Activated naive CD8-positive, alpha-beta T cell treated with anti-CD3 and anti-CD28 coated beads for 36 hours (primary cell): ENCODE results near the gene SMU1. TPM values are rescaled to one million over a fixed set of nuclear protein-coding genes. Genes with fewer than 3 reads are reported as not detected.
"Not testable (repeated sequence)": the region's sequence is repeated elsewhere in the genome, so short reads cannot be mapped to it uniquely, and the experiment has no call there.

Source experiments
- DNase-seq: peaks from one replicate; pipeline ENCODE4 v3.0.0; 2021
- H3K27ac Mint-ChIP-seq: one replicate; pipeline ENCODE4 v1.8.0; 2022; ENCODE audit warnings: mild to moderate bottlenecking, moderate library complexity, mixed read lengths
- H3K27me3 Mint-ChIP-seq: one replicate; pipeline ENCODE4 v1.8.0; 2022; ENCODE audit warnings: mild to moderate bottlenecking, mixed read lengths
- H3K36me3 Mint-ChIP-seq: one replicate; pipeline ENCODE4 v1.8.0; 2021; ENCODE audit warnings: mild to moderate bottlenecking, mixed read lengths
- H3K4me1 Mint-ChIP-seq: one replicate; pipeline ENCODE4 v1.8.0; 2021; ENCODE audit warnings: mixed read lengths
- H3K4me3 Mint-ChIP-seq: one replicate; pipeline ENCODE4 v1.8.0; 2022; ENCODE audit warnings: mild to moderate bottlenecking, moderate library complexity, mixed read lengths
- H3K9me3 Mint-ChIP-seq: one replicate; pipeline ENCODE4 v1.8.0; 2022; ENCODE audit warnings: mixed read lengths
- total RNA-seq, 2 experiments: library from RNA; stranded (reverse); gene quantifications; one replicate each; pipeline ENCODE4 v1.2.3, GENCODE V29; 2021

Gene SMU1
- total RNA-seq, 2 experiments from 2014 or later, result 27.0 to 28.9 TPM

GRCh38 chr9:33019797-33020196 is 56.7 kb downstream of the SMU1 start:
- Mint-ChIP-seq H3K27ac (no peak overlapping the region), H3K9me3 (no peaks in the 10 kb centered on the region), H3K36me3 (peaks cover 24% of the 10 kb centered on the region), H3K4me3 (no peak overlapping the region), H3K27me3 (no peaks in the 10 kb centered on the region), H3K4me1 (peaks cover 25% of the 10 kb centered on the region)
- DNase-seq, result no peak

GRCh38 chr9:33017283-33018041 is 59.0 kb downstream of the SMU1 start:
- no peak for DNase-seq
- Mint-ChIP-seq H3K36me3 (peaks cover 7% of the 10 kb centered on the region), H3K27me3 (no peaks in the 10 kb centered on the region), H3K27ac (no peak overlapping the region), H3K4me1 (peaks cover 9% of the 10 kb centered on the region), H3K9me3 (no peaks in the 10 kb centered on the region), H3K4me3 (no peak overlapping the region)

- Mint-ChIP-seq H3K27ac (no peak overlapping the region), H3K4me3 (no peak overlapping the region), H3K27me3 (no peaks in the 10 kb centered on the region), H3K9me3 (no peaks in the 10 kb centered on the region), H3K4me1 (no peaks in the 10 kb centered on the region), H3K36me3 (no peaks in the 10 kb centered on the region)
- no peak for DNase-seq
Observed at GRCh38 chr9:33014665-33015014, 61.8 kb downstream of the SMU1 start.

GRCh38 chr9:33013962-33014664 is 62.4 kb downstream of the SMU1 start:
- Mint-ChIP-seq H3K4me1 (no peaks in the 10 kb centered on the region), H3K9me3 (no peaks in the 10 kb centered on the region), H3K27ac (no peak overlapping the region), H3K4me3 (no peak overlapping the region), H3K36me3 (no peaks in the 10 kb centered on the region), H3K27me3 (no peaks in the 10 kb centered on the region)
- DNase-seq, result no peak

GRCh38 chr9:33012328-33013069 is 64.0 kb downstream of the SMU1 start:
- Mint-ChIP-seq H3K4me1 (no peaks in the 10 kb centered on the region), H3K27ac (no peak overlapping the region), H3K4me3 (no peak overlapping the region), H3K9me3 (no peaks in the 10 kb centered on the region), H3K27me3 (no peaks in the 10 kb centered on the region), H3K36me3 (no peaks in the 10 kb centered on the region)
- no peak for DNase-seq

GRCh38 chr9:33011831-33012230 is 64.6 kb downstream of the SMU1 start:
- Mint-ChIP-seq H3K36me3 (no peaks in the 10 kb centered on the region), H3K9me3 (no peaks in the 10 kb centered on the region), H3K27me3 (no peaks in the 10 kb centered on the region), H3K4me1 (no peaks in the 10 kb centered on the region), H3K27ac (no peak overlapping the region), H3K4me3 (no peak overlapping the region)
- no peak for DNase-seq

GRCh38 chr9:33007755-33008154 is 68.7 kb downstream of the SMU1 start:
- no peaks in the 10 kb centered on the region for H3K36me3 Mint-ChIP-seq
- no peak overlapping the region for H3K4me3 Mint-ChIP-seq
- no peaks in the 10 kb centered on the region for H3K27me3 Mint-ChIP-seq
- no peaks in the 10 kb centered on the region for H3K9me3 Mint-ChIP-seq
- no peak overlapping the region for H3K27ac Mint-ChIP-seq
- DNase-seq, result no peak
- H3K4me1 Mint-ChIP-seq, result peaks cover under 1% of the 10 kb centered on the region

- not testable (repeated sequence) for H3K36me3 Mint-ChIP-seq, H3K4me1 Mint-ChIP-seq, H3K27ac Mint-ChIP-seq, H3K4me3 Mint-ChIP-seq, H3K27me3 Mint-ChIP-seq, H3K9me3 Mint-ChIP-seq, DNase-seq
Observed at GRCh38 chr9:33005335-33005734, 71.1 kb downstream of the SMU1 start.

GRCh38 chr9:33000682-33001055 is 75.8 kb downstream of the SMU1 start:
- not testable (repeated sequence) for H3K9me3 Mint-ChIP-seq, H3K27me3 Mint-ChIP-seq
- peaks cover 30% of the 10 kb centered on the region for H3K36me3 Mint-ChIP-seq
- peak overlapping the region; percentile 92 for H3K27ac Mint-ChIP-seq
- peak overlapping the region; percentile 94 for H3K4me3 Mint-ChIP-seq
- DNase-seq, result peak; percentile 35
- H3K4me1 Mint-ChIP-seq, result peaks cover 34% of the 10 kb centered on the region

- Mint-ChIP-seq H3K9me3 (no peaks in the 10 kb centered on the region), H3K27ac (no peak overlapping the region), H3K27me3 (no peaks in the 10 kb centered on the region), H3K36me3 (peaks cover 35% of the 10 kb centered on the region), H3K4me3 (no peak overlapping the region), H3K4me1 (peaks cover 12% of the 10 kb centered on the region)
- no peak for DNase-seq
Observed at GRCh38 chr9:32992595-32993238, 83.8 kb downstream of the SMU1 start.

- Mint-ChIP-seq H3K36me3 (peaks cover 35% of the 10 kb centered on the region), H3K9me3 (no peaks in the 10 kb centered on the region), H3K27me3 (no peaks in the 10 kb centered on the region), H3K4me3 (no peak overlapping the region), H3K4me1 (peaks cover 8% of the 10 kb centered on the region), H3K27ac (no peak overlapping the region)
- DNase-seq, result no peak
Observed at GRCh38 chr9:32991897-32992594, 84.4 kb downstream of the SMU1 start.

Other genes starting within 250 kb of the SMU1 start
- 10 to 100 TPM; 55.4 to 59.1 TPM for gene APTX, start 75.0 kb downstream of the SMU1 start, total RNA-seq
- gene DNAJA1, start 51.4 kb downstream of the SMU1 start, total RNA-seq, result 100 to 1,000 TPM; 222 to 223 TPM
- 10 to 100 TPM; 33.5 to 35.0 TPM for gene B4GALT1, start 90.7 kb upstream of the SMU1 start, total RNA-seq
- gene SPINK4, start 163.5 kb upstream of the SMU1 start, total RNA-seq, result not detected
- 10 to 100 TPM; 87.2 to 90.9 TPM for gene BAG1, start 188.0 kb upstream of the SMU1 start, total RNA-seq
- gene CHMP5, start 188.4 kb upstream of the SMU1 start, total RNA-seq, result 10 to 100 TPM; 73.9 to 75.4 TPM
- 10 to 100 TPM; 38.9 to 40.8 TPM for gene NFX1, start 213.8 kb upstream of the SMU1 start, total RNA-seq